HepG2 (cell line): ENCODE results near the gene CD99L2. TPM values are rescaled to one million over a fixed set of nuclear protein-coding genes. Genes with fewer than 3 reads are reported as not detected.

Experiments used
- ATAC-seq: fragments of 200-7000 bp; cut with Tn5 transposase; 3 replicates; pipeline ENCODE4 v1.9.1; 2020; ENCODE audit warnings: mild to moderate bottlenecking, moderate library complexity
- BruUV-seq: library from RNA; stranded (reverse); fragments of 400-500 nt; replicated peaks from 2 replicates; lab custom pipeline; 2021; lab: Mats Ljungman, UMichigan
- CTCF ChIA-PET: fragments of 300-600 bp; formaldehyde crosslinking; extraction: SDS; loops from one replicate; lab custom pipeline; 2021; ENCODE audit warnings: low total read pairs, inconsistent platforms, low intra/inter-chr PET ratio; lab: Yijun Ruan, JAX
- POLR2A ChIA-PET: fragments of 350-600 bp; sonication (Branson Sonifier 250); formaldehyde crosslinking; loops from one replicate; lab custom pipeline; 2020; ENCODE audit warnings: antibody characterized with exemption, inconsistent platforms; lab: Yijun Ruan, JAX
- DNase-seq: peaks from one replicate; pipeline ENCODE4 v3.0.0-alpha.2; 2015; ENCODE audit warnings: low spot score
- FAIRE-seq: peaks from 3 replicates; lab custom pipeline; 2011; peaks lifted over from hg19 to GRCh38; lab: Jason Lieb, UNC
- H2AFZ ChIP-seq: one replicate; pipeline ENCODE4 v1.6.1; 2011; ENCODE audit warnings: low read length, inconsistent platforms
- H3K27ac ChIP-seq: fragments of 300-600 bp; 3 replicates; pipeline ENCODE4 v1.8.0; 2011; ENCODE audit warnings: mixed run types, mild to moderate bottlenecking, mixed read lengths, low read length, inconsistent platforms; ENCODE audit not compliant: insufficient read depth; ENCODE audit errors: extremely low read length
- H3K27me3 ChIP-seq, 2 experiments: fragments of 200-600 bp in 1 of 2; 2 replicates in 1 of 2; 3 replicates in 1 of 2; pipeline versions ENCODE4 v1.6.0 to v1.8.0; 2011; ENCODE audit warnings: low read length in 2 of 2, mild to moderate bottlenecking in 2 of 2, moderate library complexity in 2 of 2, inconsistent platforms in 1 of 2; ENCODE audit not compliant: insufficient read depth in 2 of 2, control insufficient read depth in 1 of 2
- H3K36me3 ChIP-seq, 2 experiments: fragments of 200-600 bp in 1 of 2; replicated peaks in 1 of 2; 2 replicates in 1 of 2; 3 replicates in 1 of 2; pipeline versions ENCODE4 v1.5.1 to v1.8.0; 2011; ENCODE audit warnings: low read length in 2 of 2, inconsistent platforms in 1 of 2; ENCODE audit not compliant: insufficient read depth in 2 of 2, control insufficient read depth in 1 of 2
- H3K4me1 ChIP-seq: 2 replicates; pipeline ENCODE4 v1.5.1; 2012; ENCODE audit warnings: low read length, inconsistent platforms; ENCODE audit not compliant: insufficient read depth
- H3K4me2 ChIP-seq: 2 replicates; pipeline ENCODE4 v1.6.0; 2011; ENCODE audit warnings: low read depth, low read length, inconsistent platforms
- H3K4me3 ChIP-seq, 3 experiments: fragments of 200-600 bp in 1 of 3; sonication (generic), shearing (Covaris generic) in 1 of 3; replicated peaks in 1 of 3; 2 replicates each; pipeline ENCODE4 v1.5.1; 2011 to 2016; ENCODE audit warnings: low read length in 3 of 3, inconsistent platforms in 2 of 3, low read depth in 2 of 3, mild to moderate bottlenecking in 2 of 3, control low read depth in 1 of 3, mixed read lengths in 1 of 3; ENCODE audit not compliant: insufficient read depth in 1 of 3
- H3K79me2 ChIP-seq: one replicate; pipeline ENCODE4 v1.6.1; 2011; ENCODE audit warnings: low read length, inconsistent platforms; ENCODE audit not compliant: insufficient read depth
- H3K9ac ChIP-seq: 2 replicates; pipeline ENCODE4 v1.6.0; 2011; ENCODE audit warnings: mild to moderate bottlenecking, low read depth, low read length, inconsistent platforms; ENCODE audit not compliant: insufficient read depth
- H3K9me3 ChIP-seq: 2 replicates; pipeline ENCODE4 v1.5.1; 2012; ENCODE audit warnings: mild to moderate bottlenecking, low read length
- H4K20me1 ChIP-seq: 2 replicates; pipeline ENCODE4 v1.6.0; 2011; ENCODE audit warnings: inconsistent platforms, mild to moderate bottlenecking, low read length, moderate library complexity; ENCODE audit not compliant: insufficient read depth
- ATF1 ChIP-seq: IDR thresholded peaks from 2 replicates; pipeline ENCODE4 v1.6.1; 2016; ENCODE audit warnings: mild to moderate bottlenecking, control low read depth
- BRD4 ChIP-seq: sonication (generic); formaldehyde crosslinking; IDR thresholded peaks from 2 replicates; pipeline ENCODE4 v1.4.0; 2020; ENCODE audit warnings: missing genetic modification reagents
- FOXK1 ChIP-seq: sonication (generic); formaldehyde crosslinking; IDR thresholded peaks from 2 replicates; pipeline ENCODE4 v1.4.0; 2020; ENCODE audit warnings: low read depth, missing genetic modification reagents, borderline replicate concordance
- HOXA9 ChIP-seq: sonication (generic); formaldehyde crosslinking; IDR thresholded peaks from 2 replicates; pipeline ENCODE4 v1.8.1; 2022; ENCODE audit warnings: missing genetic modification reagents, mild to moderate bottlenecking, moderate library complexity, borderline replicate concordance
- IRF9 ChIP-seq: sonication (generic); formaldehyde crosslinking; IDR thresholded peaks from 2 replicates; pipeline ENCODE4 v1.8.0; 2022; ENCODE audit warnings: missing genetic modification reagents, mild to moderate bottlenecking, borderline replicate concordance
- NR1H2 ChIP-seq: sonication (generic); formaldehyde crosslinking; IDR thresholded peaks from 2 replicates; pipeline ENCODE4 v1.8.1; 2022; ENCODE audit warnings: low read depth, missing genetic modification reagents, borderline replicate concordance
- SNAPC2 ChIP-seq: sonication (generic); formaldehyde crosslinking; IDR thresholded peaks from 2 replicates; pipeline ENCODE4 v1.8.1; 2022; ENCODE audit warnings: mild to moderate bottlenecking, missing genetic modification reagents
- SOX5 ChIP-seq: IDR thresholded peaks from 2 replicates; pipeline ENCODE4 v1.6.1; 2016; ENCODE audit warnings: borderline replicate concordance
- ZBTB42 ChIP-seq: sonication (generic); formaldehyde crosslinking; IDR thresholded peaks from 2 replicates; pipeline ENCODE4 v1.5.0; 2020; ENCODE audit warnings: mild to moderate bottlenecking, missing genetic modification reagents
- ZBTB43 ChIP-seq: sonication (generic); formaldehyde crosslinking; conservative IDR thresholded peaks from 2 replicates; pipeline ENCODE4 v1.4.0; 2020; ENCODE audit warnings: missing genetic modification reagents
- ZMYM2 ChIP-seq: sonication (generic); formaldehyde crosslinking; IDR thresholded peaks from 2 replicates; pipeline ENCODE4 v1.8.0; 2022; ENCODE audit warnings: mild to moderate bottlenecking, missing genetic modification reagents
- ZNF17 ChIP-seq: sonication (generic); formaldehyde crosslinking; IDR thresholded peaks from 2 replicates; pipeline ENCODE4 v1.5.0; 2020; ENCODE audit warnings: mild to moderate bottlenecking, missing genetic modification reagents
- ZNF225 ChIP-seq: sonication (generic); formaldehyde crosslinking; IDR thresholded peaks from 2 replicates; pipeline ENCODE4 v1.4.0; 2020; ENCODE audit warnings: mild to moderate bottlenecking, missing genetic modification reagents
- ZNF484 ChIP-seq: sonication (generic); formaldehyde crosslinking; IDR thresholded peaks from 2 replicates; pipeline ENCODE4 v1.5.1; 2020; ENCODE audit warnings: mild to moderate bottlenecking, low read depth, missing genetic modification reagents, borderline replicate concordance
- ZSCAN25 ChIP-seq: sonication (generic); formaldehyde crosslinking; IDR thresholded peaks from 2 replicates; pipeline ENCODE4 v1.8.0; 2022; ENCODE audit warnings: mild to moderate bottlenecking, missing genetic modification reagents
- WGBS: methylation state at CpG from one replicate; pipeline ENCODE4 v1.1.6; 2017; ENCODE audit warnings: low lambda C conversion rate; 5-methylcytosine and 5-hydroxymethylcytosine counted together
- in situ Hi-C: cut with HindIII; loops from 2 replicates; pipeline ENCODE4 v1.10.0; 2017; ENCODE audit warnings: low pct_unique_long_range_greater_than_20kb; ENCODE audit not compliant: extremely low pct_ligation_motif_present
- intact Hi-C: fragments of 100-400 bp; cut with micrococcal nuclease; formaldehyde crosslinking; loops from one replicate; pipeline ENCODE4 v1.10.0; 2022; ENCODE audit not compliant: unreplicated experiment
- polyA plus RNA-seq, 8 experiments: library from polyadenylated mRNA; depleted of rRNA in 3 of 8; stranded (reverse) in 7 of 8; unstranded in 1 of 8; fragments of >200 nt; fragmentation: Illumina TruSeq in 4 of 8; extraction: Trizol in 4 of 8; gene quantifications; 2 replicates each; pipeline versions ENCODE4 v1.2.1 to v1.2.3, GENCODE V29; 2011 to 2016; ENCODE audit warnings: low read depth in 4 of 8, missing spikeins in 1 of 8, mixed read lengths in 1 of 8; ENCODE audit not compliant: insufficient read depth in 1 of 8
- total RNA-seq, 5 experiments: library from RNA; depleted of rRNA; stranded (reverse); fragments of >200 nt; fragmentation: Illumina TruSeq; extraction: Trizol; gene quantifications; 2 replicates each; pipeline ENCODE4 v1.2.3, GENCODE V29; 2016; ENCODE audit warnings: low read depth in 1 of 5

Gene CD99L2
- total and polyA plus RNA-seq, 2 of the 13 experiments (the other 11 are each of a cell fraction or from before 2014, with no cell fraction given) = 6.9 to 7.6 TPM

- TF ChIP-seq SOX5 (CRISPR knock-in tag) (no peak), ZNF484 (CRISPR knock-in tag) (no peak), ZNF225 (CRISPR knock-in tag) (no peak), ZBTB42 (CRISPR knock-in tag) (no peak), ZSCAN25 (CRISPR knock-in tag) (no peak), ZNF17 (CRISPR knock-in tag) (no peak), ZMYM2 (CRISPR knock-in tag) (no peak), FOXK1 (CRISPR knock-in tag) (no peak)
Observed at GRCh38 chrX:150906694-150907093, 8.2 kb upstream of the CD99L2 start (continued).

- BruUV-seq = no TSS peak
- 0% methylated on average over 3 of the region's 3 CpGs for WGBS
- TF ChIP-seq ZBTB43 (no peak), ATF1 (CRISPR knock-in tag) (no peak), NR1H2 (no peak), SNAPC2 (no peak), IRF9 (CRISPR knock-in tag) (no peak), HOXA9 (CRISPR knock-in tag) (no peak), BRD4 (CRISPR knock-in tag) (no peak)
- Histone ChIP-seq H3K4me1 (no peaks in the 10 kb centered on the region), H3K27me3 (peaks cover 3 to 7% of the 10 kb centered on the region in 2 experiments; a peak in 3 of 5 replicates), H3K9me3 (no peaks in the 10 kb centered on the region), H2AFZ (no peak overlapping the region), H3K4me3 (no peak overlapping the region), H3K36me3 (no peaks in the 10 kb centered on the region), H3K27ac (no peak overlapping the region), H3K9ac (no peak overlapping the region), H3K4me2 (no peak overlapping the region), H3K79me2 (no peaks in the 10 kb centered on the region), H4K20me1 (no peaks in the 10 kb centered on the region)
- no peak for DNase-seq
- ChIA-PET POLR2A (no interaction called here), CTCF (no interaction called here)
- no peak for ATAC-seq
- intact Hi-C loops (no loop called here), in situ Hi-C loops (no loop called here)
- FAIRE-seq = no peak
Observed at GRCh38 chrX:150905293-150905692, 6.8 kb upstream of the CD99L2 start.
